BLaER1 (cell line): ENCODE measurements around the gene TPRG1.

Source experiments
- H3K27ac ChIP-seq: shearing (Covaris generic); formaldehyde crosslinking; 2 replicates; pipeline ENCODE4 v1.8.1; 2022
- H3K27me3 ChIP-seq: shearing (Covaris generic); formaldehyde crosslinking; 2 replicates; pipeline ENCODE4 v1.8.1; 2022
- H3K36me3 ChIP-seq: shearing (Covaris generic); formaldehyde crosslinking; 2 replicates; pipeline ENCODE4 v1.8.1; 2022
- H3K4me1 ChIP-seq: shearing (Covaris generic); formaldehyde crosslinking; 2 replicates; pipeline ENCODE4 v1.8.1; 2022
- H3K4me2 ChIP-seq: shearing (Covaris generic); formaldehyde crosslinking; 2 replicates; pipeline ENCODE4 v1.8.1; 2022
- H3K4me3 ChIP-seq: shearing (Covaris generic); formaldehyde crosslinking; 2 replicates; pipeline ENCODE4 v1.8.1; 2022
- H3K9ac ChIP-seq: shearing (Covaris generic); formaldehyde crosslinking; 2 replicates; pipeline ENCODE4 v1.8.1; 2022
- H3K9me3 ChIP-seq: shearing (Covaris generic); formaldehyde crosslinking; 2 replicates; pipeline ENCODE4 v1.8.1; 2022
- H4K20me1 ChIP-seq: shearing (Covaris generic); formaldehyde crosslinking; 2 replicates; pipeline ENCODE4 v1.8.1; 2022
- Cebpa-rat ChIP-seq: shearing (Covaris generic); IDR thresholded peaks from 2 replicates; pipeline ENCODE4 v1.8.1; 2022

Gene TPRG1

DNA sequence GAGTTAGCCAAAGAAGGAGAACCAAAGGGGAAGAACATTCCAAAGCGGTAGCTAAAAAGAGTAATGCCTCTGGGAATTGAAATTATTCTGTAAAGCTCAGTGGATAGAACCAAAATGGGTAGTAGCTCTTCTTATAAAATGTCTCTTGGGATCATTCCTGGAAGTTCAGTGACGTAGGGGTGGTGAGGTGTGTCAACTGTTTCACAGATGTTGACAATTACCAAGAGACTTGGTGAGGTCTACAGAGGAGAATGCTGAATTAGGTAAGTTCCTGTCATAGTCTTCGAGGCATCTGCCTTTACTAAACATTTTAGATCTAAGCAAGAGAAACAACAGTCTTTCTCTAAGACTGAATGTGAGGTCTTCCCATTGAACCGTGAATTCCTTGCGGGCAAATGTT, 67.8 kb downstream of the TPRG1 start:
- no peak overlapping the region for H3K27ac ChIP-seq
- no peaks in the 10 kb centered on the region for H4K20me1 ChIP-seq
- no peaks in the 10 kb centered on the region for H3K36me3 ChIP-seq
- TF ChIP-seq Cebpa-rat = no peak
- peaks cover 16% of the 10 kb centered on the region for H3K4me1 ChIP-seq
- no peaks in the 10 kb centered on the region for H3K27me3 ChIP-seq
- peaks cover 16% of the 10 kb centered on the region for H3K9me3 ChIP-seq
- no peak overlapping the region for H3K4me3 ChIP-seq
- H3K9ac ChIP-seq = no peak overlapping the region
- peak overlapping the region; percentile 30; the same call in 1 of the 2 replicates for H3K4me2 ChIP-seq

DNA sequence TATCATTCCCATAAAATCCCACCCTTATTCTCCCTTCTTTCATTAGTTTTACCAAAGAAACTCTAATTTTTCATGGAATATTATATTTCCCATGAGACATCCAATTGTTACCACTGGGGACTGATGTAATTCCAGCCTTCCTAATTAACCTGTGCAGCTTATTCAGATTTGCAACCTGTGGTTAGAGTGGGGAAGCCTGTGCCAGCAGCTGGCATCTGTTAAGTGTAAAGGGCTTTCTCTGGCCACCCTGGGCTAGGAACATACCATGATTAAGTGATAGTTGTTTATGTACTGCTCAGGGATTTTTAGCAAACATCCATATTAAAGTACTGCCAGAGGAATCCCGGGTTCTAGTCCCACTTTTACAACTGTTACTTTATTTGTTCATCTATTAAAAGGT, 78.2 kb downstream of the TPRG1 start:
- Histone ChIP-seq H3K9ac (no peak overlapping the region), H3K4me1 (no peaks in the 10 kb centered on the region), H3K27ac (no peak overlapping the region), H4K20me1 (no peaks in the 10 kb centered on the region), H3K36me3 (no peaks in the 10 kb centered on the region), H3K9me3 (no peaks in the 10 kb centered on the region), H3K4me3 (no peak overlapping the region), H3K4me2 (no peak overlapping the region), H3K27me3 (no peaks in the 10 kb centered on the region)
- TF ChIP-seq Cebpa-rat = no peak

DNA sequence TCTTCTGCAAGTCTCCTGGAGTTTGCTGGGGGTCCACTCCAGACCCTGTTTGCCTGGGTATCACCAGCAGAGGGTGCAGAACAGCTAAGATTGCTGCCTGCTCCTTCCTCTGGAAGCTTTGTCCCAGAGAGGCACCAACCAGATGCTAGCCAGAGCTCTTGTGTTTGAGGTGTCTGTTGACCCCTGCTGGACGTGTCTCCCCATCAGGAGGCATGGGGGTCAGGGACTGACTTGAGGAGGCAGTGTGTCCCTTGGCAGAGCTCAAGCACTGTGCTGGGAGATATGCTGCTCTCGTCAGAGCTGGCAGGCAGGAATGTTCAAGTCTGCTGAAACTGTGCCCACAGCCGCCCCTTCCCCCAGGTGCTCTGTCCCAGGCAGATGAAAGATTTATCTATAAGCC, 86.5 kb downstream of the TPRG1 start:
- Histone ChIP-seq H3K4me2 (no peak overlapping the region), H3K27ac (no peak overlapping the region), H3K9ac (no peak overlapping the region), H4K20me1 (no peaks in the 10 kb centered on the region), H3K36me3 (no peaks in the 10 kb centered on the region), H3K4me1 (no peaks in the 10 kb centered on the region), H3K4me3 (no peak overlapping the region), H3K27me3 (no peaks in the 10 kb centered on the region), H3K9me3 (peaks cover 6% of the 10 kb centered on the region; the same call in 1 of the 2 replicates)
- no peak for TF ChIP-seq Cebpa-rat

DNA sequence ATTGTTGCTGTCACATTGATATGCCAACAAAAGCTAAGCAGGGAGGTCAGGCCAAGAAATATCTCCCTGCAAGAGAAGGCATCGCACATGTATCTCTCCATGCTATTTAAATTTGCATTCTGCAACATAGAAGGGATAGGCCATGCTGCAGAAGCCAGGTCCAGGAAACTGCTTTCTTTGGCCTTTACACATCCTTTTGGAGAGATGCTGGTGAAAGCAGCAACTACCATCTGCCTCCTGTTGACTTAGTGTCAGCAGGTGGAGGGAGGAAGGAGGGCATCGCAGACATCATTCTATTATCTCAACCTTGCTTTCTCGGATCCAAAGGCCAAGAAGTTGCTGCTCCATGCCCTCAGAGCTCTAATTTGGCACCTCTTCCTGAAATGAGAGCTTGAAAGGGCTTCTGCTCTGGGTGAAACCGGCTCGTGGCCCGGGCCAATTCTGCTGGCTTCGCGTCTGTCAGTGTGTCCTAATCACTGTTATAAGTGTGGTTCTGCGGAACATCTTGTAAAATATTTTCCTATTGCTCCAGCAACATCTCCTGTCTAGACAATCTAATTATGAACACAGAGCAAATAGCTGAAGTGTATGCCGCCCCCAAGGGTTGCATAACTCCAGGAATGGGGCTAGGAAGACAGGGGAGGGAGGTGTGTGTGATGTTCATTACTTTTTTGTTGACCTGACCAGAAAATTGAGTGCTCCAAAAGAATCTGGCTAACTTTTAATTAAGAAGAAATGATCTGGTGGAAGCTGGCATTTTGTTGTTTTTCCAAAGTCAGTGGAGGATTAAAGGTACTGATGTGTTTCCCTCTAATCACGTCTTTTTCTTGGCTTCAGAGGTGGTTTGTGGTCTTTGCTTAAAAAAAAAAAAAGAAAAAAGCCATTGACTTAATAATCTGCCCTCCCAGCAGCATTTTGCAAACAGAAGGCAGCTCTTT, 89.1 kb downstream of the TPRG1 start:
- H3K4me1 ChIP-seq = no peaks in the 10 kb centered on the region
- H3K27me3 ChIP-seq = no peaks in the 10 kb centered on the region
- no peak overlapping the region for H3K9ac ChIP-seq
- H4K20me1 ChIP-seq = no peaks in the 10 kb centered on the region
- H3K4me2 ChIP-seq = no peak overlapping the region
- no peak overlapping the region for H3K4me3 ChIP-seq
- no peak overlapping the region for H3K27ac ChIP-seq
- peaks cover 6% of the 10 kb centered on the region; the same call in 1 of the 2 replicates for H3K9me3 ChIP-seq
- no peak for TF ChIP-seq Cebpa-rat
- H3K36me3 ChIP-seq = no peaks in the 10 kb centered on the region

DNA sequence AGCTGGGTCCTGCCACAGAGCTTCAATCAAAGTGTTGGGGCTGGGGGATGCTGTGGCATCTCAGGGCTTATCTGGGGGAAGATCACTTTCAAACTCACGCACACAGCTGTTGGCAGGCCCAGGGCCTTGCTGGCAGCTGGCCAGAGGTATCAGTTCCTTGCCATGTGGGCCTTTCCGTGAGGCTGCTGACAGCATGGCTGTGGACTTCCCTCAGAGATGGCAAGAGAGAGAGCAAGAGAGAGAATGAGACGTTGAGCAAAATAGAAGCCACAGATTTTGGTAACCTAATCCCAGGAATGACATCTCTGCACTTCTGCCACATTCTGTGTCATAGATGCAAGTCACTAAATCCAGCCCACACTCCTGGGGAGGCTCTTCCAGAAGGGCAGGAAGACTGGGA, 91.0 kb downstream of the TPRG1 start:
- H3K4me1 ChIP-seq = no peaks in the 10 kb centered on the region
- no peaks in the 10 kb centered on the region for H4K20me1 ChIP-seq
- no peak for TF ChIP-seq Cebpa-rat
- no peak overlapping the region for H3K4me2 ChIP-seq
- no peaks in the 10 kb centered on the region for H3K27me3 ChIP-seq
- no peak overlapping the region for H3K27ac ChIP-seq
- H3K9me3 ChIP-seq = peaks cover 6% of the 10 kb centered on the region; the same call in 1 of the 2 replicates
- no peaks in the 10 kb centered on the region for H3K36me3 ChIP-seq
- no peak overlapping the region for H3K9ac ChIP-seq
- H3K4me3 ChIP-seq = no peak overlapping the region

DNA sequence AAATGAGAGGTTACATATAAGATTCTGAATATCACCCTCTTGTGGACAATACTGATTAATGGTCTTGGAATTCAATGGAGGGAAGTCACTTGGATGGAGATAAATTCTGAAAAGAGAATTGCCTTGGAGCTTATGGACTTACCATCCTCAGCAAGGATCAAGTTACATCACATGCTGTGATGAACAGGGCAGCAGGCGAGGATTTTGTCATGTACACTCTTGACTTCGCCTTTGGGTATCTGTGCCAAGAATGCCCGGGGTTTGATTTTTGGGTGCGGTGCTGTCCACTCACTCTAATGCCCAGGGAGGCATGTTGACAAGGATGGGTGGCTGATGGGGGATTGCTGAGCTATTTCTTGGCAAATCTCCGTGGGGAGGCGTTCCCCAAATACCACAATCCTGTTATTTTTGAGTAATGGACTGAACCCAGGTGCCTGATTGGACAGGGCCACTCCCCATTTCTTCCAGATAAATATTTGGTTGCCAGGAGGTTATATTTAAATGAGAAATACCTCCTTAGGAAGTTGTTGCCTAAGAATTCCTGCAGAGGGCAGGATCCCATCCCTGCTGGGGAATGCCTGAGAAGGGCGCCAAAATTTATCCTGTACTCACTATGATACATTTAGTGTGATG, 96.3 kb downstream of the TPRG1 start:
- Histone ChIP-seq H3K4me3 (no peak overlapping the region), H3K4me1 (no peaks in the 10 kb centered on the region), H3K9ac (no peak overlapping the region), H3K27ac (no peak overlapping the region), H3K36me3 (no peaks in the 10 kb centered on the region), H4K20me1 (no peaks in the 10 kb centered on the region), H3K27me3 (no peaks in the 10 kb centered on the region), H3K9me3 (no peaks in the 10 kb centered on the region), H3K4me2 (no peak overlapping the region)
- no peak for TF ChIP-seq Cebpa-rat

DNA sequence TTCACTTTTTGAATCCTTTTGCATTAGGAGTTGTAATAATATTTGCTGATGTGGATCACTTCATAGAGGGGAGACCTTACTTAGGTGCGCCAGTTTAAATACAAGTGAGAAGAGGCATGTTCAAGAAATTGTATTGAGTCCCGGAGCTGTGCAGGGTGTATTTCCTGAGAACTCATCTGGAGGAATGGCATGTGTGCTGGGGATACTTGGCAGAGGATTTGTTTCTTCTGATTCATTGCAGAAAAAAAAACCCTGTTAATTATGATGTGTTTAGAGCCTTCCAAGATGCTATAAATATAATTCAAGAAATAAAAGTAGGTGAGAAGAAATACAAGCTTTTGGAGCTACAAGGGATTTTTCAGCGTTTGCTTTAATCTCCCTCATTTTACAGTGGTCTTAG, 97.6 kb downstream of the TPRG1 start:
- Histone ChIP-seq H3K27me3 (no peaks in the 10 kb centered on the region), H4K20me1 (no peaks in the 10 kb centered on the region), H3K4me1 (no peaks in the 10 kb centered on the region), H3K4me2 (no peak overlapping the region), H3K36me3 (no peaks in the 10 kb centered on the region), H3K9ac (no peak overlapping the region), H3K4me3 (no peak overlapping the region), H3K27ac (no peak overlapping the region), H3K9me3 (no peaks in the 10 kb centered on the region)
- no peak for TF ChIP-seq Cebpa-rat

DNA sequence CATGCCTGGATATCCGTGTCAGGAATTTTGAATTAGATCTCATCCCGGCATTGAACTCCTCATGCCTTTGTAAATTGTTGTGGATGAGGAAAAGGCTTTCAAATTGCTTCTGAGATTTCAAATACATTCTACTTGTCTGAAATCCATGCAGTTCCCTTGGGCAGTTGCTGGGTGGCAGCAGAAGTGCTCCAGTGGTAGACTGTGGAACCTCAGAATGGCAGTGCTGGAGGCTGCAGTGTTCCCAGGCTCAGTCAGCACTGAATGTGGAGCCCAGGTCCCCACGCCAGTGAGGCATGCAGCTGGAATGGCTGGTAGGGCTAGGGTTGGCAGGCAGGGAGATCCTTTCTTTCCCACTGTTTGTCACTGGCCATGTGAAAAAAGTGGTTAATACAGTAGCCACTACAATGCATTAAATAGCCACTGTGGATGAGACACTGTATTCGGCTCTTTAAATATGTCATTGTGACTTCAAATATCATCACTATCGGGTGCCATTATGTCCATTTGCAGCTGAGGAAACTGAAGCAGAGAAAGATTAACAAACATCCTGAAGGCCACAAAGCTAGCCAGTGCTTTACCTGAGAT, 98.6 kb downstream of the TPRG1 start:
- no peak overlapping the region for H3K4me3 ChIP-seq
- no peaks in the 10 kb centered on the region for H3K27me3 ChIP-seq
- TF ChIP-seq Cebpa-rat = no peak
- no peak overlapping the region for H3K27ac ChIP-seq
- no peaks in the 10 kb centered on the region for H3K4me1 ChIP-seq
- no peaks in the 10 kb centered on the region for H3K36me3 ChIP-seq
- no peak overlapping the region for H3K4me2 ChIP-seq
- H3K9ac ChIP-seq = no peak overlapping the region
- H4K20me1 ChIP-seq = no peaks in the 10 kb centered on the region
- no peaks in the 10 kb centered on the region for H3K9me3 ChIP-seq

DNA sequence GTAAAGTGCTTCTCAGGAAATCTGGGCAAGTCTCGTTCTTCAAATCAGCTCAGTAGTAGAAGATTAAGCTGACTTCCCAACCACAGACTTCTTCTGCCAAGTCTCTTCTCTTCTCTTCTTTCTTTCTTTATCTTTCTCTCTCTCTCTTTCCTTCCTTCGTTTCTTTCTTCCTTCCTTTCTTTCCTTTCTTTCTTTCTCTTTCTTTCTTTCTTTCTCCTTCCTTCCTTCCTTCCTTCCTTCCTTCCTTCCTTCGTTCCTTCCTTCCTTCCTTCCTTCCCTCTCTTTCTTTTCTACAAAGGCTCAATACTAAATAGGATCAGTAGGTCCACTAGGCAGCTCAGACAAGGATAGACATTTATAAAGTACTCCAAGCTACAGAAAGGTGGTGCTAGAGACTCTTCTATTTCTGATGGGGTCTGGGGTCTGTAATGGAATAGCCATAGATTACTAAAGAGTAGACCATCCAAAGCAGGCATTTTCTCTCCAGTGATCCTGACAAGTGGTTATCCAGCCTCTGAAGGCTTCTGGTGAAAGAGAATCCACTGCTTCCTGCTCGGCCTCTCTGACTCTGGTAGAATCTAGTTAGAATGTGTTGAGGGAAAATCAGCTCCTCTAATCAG, 100.8 kb downstream of the TPRG1 start:
- peaks cover 11% of the 10 kb centered on the region for H3K4me1 ChIP-seq
- H4K20me1 ChIP-seq = no peaks in the 10 kb centered on the region
- H3K27ac ChIP-seq = no peak overlapping the region
- no peak overlapping the region for H3K9ac ChIP-seq
- no peak overlapping the region for H3K4me3 ChIP-seq
- no peak for TF ChIP-seq Cebpa-rat
- no peaks in the 10 kb centered on the region for H3K36me3 ChIP-seq
- no peak overlapping the region for H3K4me2 ChIP-seq
- H3K27me3 ChIP-seq = no peaks in the 10 kb centered on the region
- no peaks in the 10 kb centered on the region for H3K9me3 ChIP-seq

DNA sequence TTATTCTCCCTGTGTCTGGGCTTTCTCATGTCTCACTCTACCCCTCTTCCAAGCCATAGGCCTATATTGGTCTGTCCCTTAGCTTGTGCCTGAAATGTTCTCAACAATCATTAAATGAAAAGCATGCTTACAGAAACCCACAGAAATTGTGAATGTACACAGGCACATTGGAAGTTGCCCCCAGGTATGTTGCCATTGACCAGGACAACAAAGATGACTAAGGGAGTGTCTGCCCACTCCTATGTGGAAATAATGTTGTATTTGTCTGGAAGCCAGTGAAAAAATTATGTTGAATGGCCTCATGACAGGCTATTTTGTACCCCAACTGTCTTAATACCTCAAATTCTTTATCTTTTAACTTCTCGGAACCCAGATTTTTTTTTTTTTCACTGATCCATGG, 102.0 kb downstream of the TPRG1 start:
- Histone ChIP-seq H3K4me3 (no peak overlapping the region), H3K9ac (no peak overlapping the region), H3K27me3 (no peaks in the 10 kb centered on the region), H3K27ac (no peak overlapping the region), H3K9me3 (no peaks in the 10 kb centered on the region), H4K20me1 (no peaks in the 10 kb centered on the region), H3K4me2 (no peak overlapping the region), H3K36me3 (no peaks in the 10 kb centered on the region), H3K4me1 (peaks cover 11% of the 10 kb centered on the region)
- TF ChIP-seq Cebpa-rat = no peak
